ENCODE results near the gene ZNF536. TPM values are rescaled to one million over a fixed set of nuclear protein-coding genes. Genes with fewer than 3 reads are reported as not detected.
"Not testable (repeated sequence)": the region's sequence is repeated elsewhere in the genome, so short reads cannot be mapped to it uniquely, and the experiment has no call there.

The ZNF536 gene
- total RNA-seq, 2 experiments from 2014 or later: not detected

DNA sequence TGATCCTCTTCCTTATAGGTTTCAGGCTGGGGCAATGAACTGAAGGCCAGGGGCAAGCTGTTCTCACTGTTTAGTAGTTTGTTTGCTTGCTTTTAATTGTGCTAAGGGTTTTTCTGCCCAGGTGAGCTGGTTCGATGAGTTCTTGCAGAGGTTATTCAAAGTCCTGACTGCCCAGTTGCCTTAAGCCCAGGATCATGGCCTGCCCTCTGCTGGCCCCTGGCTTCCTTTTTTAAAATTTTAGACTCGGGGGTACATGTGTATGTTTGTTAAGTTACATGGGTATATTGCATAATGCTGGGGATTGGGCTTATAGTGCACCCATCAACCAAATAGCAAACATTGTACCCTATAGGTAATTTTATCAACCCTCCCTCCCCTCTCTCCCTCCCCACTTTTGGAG lies 65.7 kb downstream of the ZNF536 start:
- Mint-ChIP-seq H3K4me3 (no peak overlapping the region), H3K36me3 (no peaks in the 10 kb centered on the region), H3K9me3 (no peaks in the 10 kb centered on the region), H3K27ac (no peak overlapping the region), H3K27me3 (no peaks in the 10 kb centered on the region), H3K4me1 (no peaks in the 10 kb centered on the region)
- ATAC-seq (ENCODE audit: low read depth) (no peak), DNase-seq (no peak)
- POLR2A ChIA-PET: no interaction called here

DNA sequence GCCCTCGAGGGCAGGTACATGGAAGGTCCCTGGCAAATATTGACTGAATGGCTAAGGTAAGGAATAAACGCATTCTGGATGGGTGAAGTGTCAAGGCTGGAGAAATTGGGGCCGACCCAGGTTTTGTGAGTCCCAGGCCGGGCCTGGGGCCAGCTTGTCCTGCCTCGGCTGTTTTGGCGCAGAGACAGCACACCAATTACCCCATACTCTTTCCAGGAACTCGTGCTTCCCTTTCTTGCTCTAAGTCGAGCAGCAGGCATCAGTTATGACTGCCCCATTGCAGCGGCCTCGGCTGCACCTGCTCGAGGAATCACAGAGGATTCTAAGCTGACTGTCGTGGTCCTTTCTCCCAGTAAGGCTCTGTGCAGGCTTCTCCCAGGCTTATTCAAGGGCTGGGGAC lies 67.1 kb downstream of the ZNF536 start:
- H3K4me3 Mint-ChIP-seq: no peak overlapping the region
- DNase-seq: no peak
- no peak overlapping the region for H3K27ac Mint-ChIP-seq
- H3K4me1 Mint-ChIP-seq: no peaks in the 10 kb centered on the region
- POLR2A ChIA-PET: no interaction called here
- no peaks in the 10 kb centered on the region for H3K36me3 Mint-ChIP-seq
- H3K27me3 Mint-ChIP-seq: no peaks in the 10 kb centered on the region
- no peaks in the 10 kb centered on the region for H3K9me3 Mint-ChIP-seq
- ATAC-seq (ENCODE audit: low read depth): no peak

DNA sequence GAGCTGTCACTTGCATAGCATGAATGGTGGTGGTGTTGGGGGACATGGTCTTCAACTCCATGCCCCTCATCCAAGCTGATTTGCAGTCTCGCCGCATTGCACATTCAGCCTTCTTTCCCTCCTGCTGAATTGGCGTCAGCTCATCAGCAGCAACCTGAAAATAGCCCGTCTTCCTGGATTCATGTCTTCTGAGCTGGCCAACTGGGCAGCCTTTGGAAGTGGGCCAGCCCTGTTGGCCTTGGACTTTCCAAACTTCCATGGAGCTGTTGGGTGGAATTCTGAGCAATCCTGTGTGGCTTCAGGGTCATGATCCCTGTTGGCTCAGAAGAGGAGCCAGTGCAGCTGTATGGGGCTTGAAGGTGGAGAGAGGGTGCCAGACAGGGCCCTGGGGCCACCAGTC lies 68.8 kb downstream of the ZNF536 start:
- Mint-ChIP-seq H3K36me3 (no peaks in the 10 kb centered on the region), H3K4me3 (no peak overlapping the region), H3K27me3 (no peaks in the 10 kb centered on the region), H3K27ac (no peak overlapping the region), H3K4me1 (no peaks in the 10 kb centered on the region), H3K9me3 (no peaks in the 10 kb centered on the region)
- ATAC-seq (ENCODE audit: low read depth) (no peak), DNase-seq (no peak)
- POLR2A ChIA-PET: no interaction called here

DNA sequence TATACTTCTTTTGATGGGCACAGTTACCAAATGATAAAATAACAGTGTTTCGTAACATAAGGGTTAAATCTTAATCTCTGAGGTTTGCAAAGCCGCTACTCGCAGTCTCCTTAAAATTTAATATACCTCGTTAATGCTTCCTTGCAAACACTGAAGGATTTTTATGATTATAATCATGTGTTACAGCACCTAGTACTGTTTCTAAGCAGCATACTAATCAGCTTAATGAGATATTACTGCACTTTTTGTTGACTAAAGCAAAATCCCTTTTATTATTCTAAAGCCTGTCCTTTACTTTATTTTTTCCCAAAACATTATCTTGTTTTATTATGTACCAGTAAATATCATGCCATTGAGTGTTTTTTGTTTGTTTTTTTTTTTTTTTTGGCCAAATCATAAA lies 70.5 kb downstream of the ZNF536 start:
- peaks cover 3% of the 10 kb centered on the region for H3K27me3 Mint-ChIP-seq
- H3K4me1 Mint-ChIP-seq: no peaks in the 10 kb centered on the region
- POLR2A ChIA-PET: no interaction called here
- no peak overlapping the region for H3K27ac Mint-ChIP-seq
- H3K36me3 Mint-ChIP-seq: no peaks in the 10 kb centered on the region
- DNase-seq: no peak
- ATAC-seq (ENCODE audit: low read depth): no peak
- no peaks in the 10 kb centered on the region for H3K9me3 Mint-ChIP-seq
- no peak overlapping the region for H3K4me3 Mint-ChIP-seq

DNA sequence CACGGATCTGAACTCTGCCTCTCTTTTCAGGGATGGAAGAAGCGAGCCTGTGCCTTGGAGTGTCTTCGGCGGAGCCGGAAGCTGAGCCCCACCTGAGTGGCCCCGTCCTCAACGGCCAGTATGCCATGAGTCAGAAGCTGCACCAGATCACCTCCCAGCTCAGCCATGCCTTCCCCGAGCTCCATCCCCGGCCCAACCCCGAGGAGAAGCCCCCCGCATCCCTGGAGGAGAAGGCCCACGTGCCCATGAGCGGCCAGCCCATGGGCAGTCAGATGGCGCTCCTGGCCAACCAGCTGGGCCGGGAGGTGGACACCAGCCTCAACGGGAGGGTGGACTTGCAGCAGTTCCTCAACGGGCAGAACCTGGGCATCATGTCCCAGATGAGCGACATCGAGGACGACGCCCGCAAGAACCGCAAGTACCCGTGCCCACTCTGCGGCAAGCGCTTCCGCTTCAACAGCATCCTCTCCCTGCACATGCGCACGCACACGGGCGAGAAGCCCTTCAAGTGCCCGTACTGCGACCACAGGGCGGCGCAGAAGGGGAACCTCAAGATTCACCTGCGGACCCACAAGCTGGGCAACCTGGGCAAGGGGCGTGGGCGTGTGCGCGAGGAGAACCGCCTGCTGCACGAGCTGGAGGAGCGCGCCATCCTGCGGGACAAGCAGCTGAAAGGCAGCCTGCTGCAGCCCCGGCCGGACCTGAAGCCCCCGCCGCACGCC lies 71.5 kb downstream of the ZNF536 start:
- DNase-seq (no peak), ATAC-seq (ENCODE audit: low read depth) (no peak)
- peaks cover 6% of the 10 kb centered on the region for H3K27me3 Mint-ChIP-seq
- no peaks in the 10 kb centered on the region for H3K4me1 Mint-ChIP-seq
- no peaks in the 10 kb centered on the region for H3K36me3 Mint-ChIP-seq
- POLR2A ChIA-PET: no interaction called here
- no peak overlapping the region for H3K27ac Mint-ChIP-seq
- no peaks in the 10 kb centered on the region for H3K9me3 Mint-ChIP-seq
- H3K4me3 Mint-ChIP-seq: no peak overlapping the region

DNA sequence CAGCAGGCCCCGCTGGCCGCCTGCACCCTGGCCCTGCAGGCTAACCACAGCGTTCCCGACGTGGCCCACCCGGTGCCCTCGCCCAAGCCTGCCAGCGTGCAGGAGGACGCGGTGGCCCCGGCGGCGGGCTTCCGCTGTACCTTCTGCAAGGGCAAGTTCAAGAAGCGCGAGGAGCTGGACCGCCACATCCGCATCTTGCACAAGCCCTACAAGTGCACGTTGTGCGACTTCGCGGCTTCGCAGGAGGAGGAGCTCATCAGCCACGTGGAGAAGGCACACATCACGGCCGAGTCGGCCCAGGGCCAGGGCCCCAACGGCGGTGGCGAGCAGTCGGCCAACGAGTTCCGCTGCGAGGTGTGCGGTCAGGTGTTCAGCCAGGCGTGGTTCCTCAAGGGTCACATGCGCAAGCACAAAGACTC lies 72.1 kb downstream of the ZNF536 start:
- Mint-ChIP-seq H3K27ac (no peak overlapping the region), H3K4me3 (no peak overlapping the region), H3K36me3 (no peaks in the 10 kb centered on the region), H3K4me1 (no peaks in the 10 kb centered on the region), H3K27me3 (peaks cover 6% of the 10 kb centered on the region), H3K9me3 (no peaks in the 10 kb centered on the region)
- ATAC-seq (ENCODE audit: low read depth) (no peak), DNase-seq (no peak)
- POLR2A ChIA-PET: no interaction called here

DNA sequence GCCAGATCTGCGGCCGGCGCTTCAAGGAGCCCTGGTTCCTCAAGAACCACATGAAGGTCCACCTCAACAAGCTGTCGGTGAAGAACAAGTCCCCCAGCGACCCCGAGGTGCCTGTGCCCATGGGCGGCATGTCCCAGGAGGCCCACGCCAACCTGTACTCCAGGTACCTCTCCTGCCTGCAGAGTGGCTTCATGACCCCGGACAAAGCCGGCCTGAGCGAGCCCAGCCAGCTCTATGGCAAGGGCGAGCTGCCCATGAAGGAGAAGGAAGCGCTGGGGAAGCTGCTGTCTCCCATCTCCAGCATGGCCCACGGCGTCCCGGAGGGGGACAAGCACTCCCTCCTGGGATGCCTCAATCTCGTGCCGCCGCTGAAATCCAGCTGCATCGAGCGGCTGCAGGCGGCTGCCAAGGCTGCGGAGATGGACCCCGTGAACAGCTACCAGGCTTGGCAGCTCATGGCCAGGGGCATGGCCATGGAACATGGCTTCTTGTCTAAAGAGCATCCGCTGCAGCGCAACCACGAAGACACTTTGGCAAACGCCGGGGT lies 72.6 kb downstream of the ZNF536 start:
- H3K27me3 Mint-ChIP-seq: peaks cover 7% of the 10 kb centered on the region
- ATAC-seq (ENCODE audit: low read depth) (no peak), DNase-seq (no peak)
- H3K27ac Mint-ChIP-seq: no peak overlapping the region
- no peak overlapping the region for H3K4me3 Mint-ChIP-seq
- no peaks in the 10 kb centered on the region for H3K36me3 Mint-ChIP-seq
- POLR2A ChIA-PET: no interaction called here
- H3K9me3 Mint-ChIP-seq: no peaks in the 10 kb centered on the region
- no peaks in the 10 kb centered on the region for H3K4me1 Mint-ChIP-seq

DNA sequence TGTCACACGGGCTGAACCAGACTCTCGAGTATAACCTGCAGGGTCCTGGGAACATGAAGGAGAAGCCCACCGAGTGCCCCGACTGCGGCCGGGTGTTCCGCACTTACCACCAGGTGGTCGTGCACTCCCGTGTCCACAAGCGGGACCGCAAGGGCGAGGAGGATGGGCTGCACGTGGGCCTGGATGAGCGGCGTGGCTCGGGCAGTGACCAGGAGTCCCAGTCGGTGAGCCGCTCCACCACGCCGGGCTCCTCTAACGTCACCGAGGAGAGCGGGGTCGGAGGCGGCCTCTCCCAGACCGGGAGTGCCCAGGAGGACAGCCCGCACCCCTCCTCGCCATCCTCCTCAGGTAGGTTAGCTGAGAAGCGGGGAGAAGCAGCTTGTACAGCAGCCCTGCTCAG lies 73.2 kb downstream of the ZNF536 start:
- H3K27ac Mint-ChIP-seq: no peak overlapping the region
- H3K9me3 Mint-ChIP-seq: no peaks in the 10 kb centered on the region
- POLR2A ChIA-PET: no interaction called here
- H3K27me3 Mint-ChIP-seq: peaks cover 8% of the 10 kb centered on the region
- ATAC-seq (ENCODE audit: low read depth) (no peak), DNase-seq (no peak)
- no peaks in the 10 kb centered on the region for H3K4me1 Mint-ChIP-seq
- no peak overlapping the region for H3K4me3 Mint-ChIP-seq
- H3K36me3 Mint-ChIP-seq: no peaks in the 10 kb centered on the region

DNA sequence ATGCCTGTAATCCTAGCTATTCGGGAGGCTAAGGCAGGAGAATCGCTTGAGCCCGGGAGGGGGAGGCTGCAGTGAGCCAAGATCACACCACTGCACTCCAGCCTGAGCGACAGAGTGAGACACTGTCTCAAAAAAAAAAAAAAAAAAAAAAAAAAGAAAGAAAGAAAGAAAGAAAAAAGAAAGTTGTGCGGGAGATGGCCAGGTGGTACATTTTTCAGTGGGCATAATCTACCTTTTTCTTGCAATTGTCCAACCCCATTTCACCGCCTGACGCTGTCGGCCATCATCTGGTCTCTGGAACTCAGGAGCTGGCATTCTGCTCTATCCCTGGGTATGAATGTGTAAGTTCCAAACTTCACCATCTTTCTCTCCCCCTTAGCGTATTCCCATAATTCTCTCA lies 73.9 kb downstream of the ZNF536 start:
- ATAC-seq (ENCODE audit: low read depth); DNase-seq; H3K4me3 Mint-ChIP-seq; H3K27me3 Mint-ChIP-seq; H3K4me1 Mint-ChIP-seq; H3K9me3 Mint-ChIP-seq; POLR2A ChIA-PET; H3K27ac Mint-ChIP-seq; H3K36me3 Mint-ChIP-seq: not testable (repeated sequence)

DNA sequence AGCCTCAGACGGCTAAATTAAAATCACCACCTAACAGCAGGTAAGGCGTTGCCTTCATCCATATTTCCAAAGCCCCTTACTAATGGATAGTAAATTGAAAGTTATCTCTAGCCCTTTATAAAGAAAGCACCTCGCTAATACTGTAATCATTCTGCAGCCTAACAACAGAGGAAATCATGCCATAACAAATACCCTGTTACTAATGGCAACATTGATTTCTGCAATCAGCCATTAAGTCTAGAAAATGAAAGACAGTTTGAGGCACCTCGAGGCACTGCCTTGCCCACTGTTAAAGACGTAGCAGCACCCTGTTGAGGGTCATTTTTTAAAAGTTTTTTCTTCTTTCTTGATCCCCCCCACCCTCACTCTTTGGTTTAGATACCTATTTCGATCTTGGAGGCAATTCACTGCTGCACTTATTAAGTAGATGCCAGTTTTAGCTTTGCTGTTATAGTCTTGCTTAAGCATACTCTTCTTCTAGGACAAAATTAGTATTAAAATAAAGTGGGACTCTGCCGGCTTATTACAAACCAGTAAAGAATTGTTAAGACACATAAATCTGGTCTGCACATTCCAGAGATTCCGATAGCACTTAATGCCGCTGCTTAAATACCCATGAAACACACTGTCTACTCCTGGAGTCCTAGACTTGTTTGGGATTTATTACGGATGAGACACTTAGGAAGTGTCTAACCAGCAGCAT lies 74.8 kb downstream of the ZNF536 start:
- no peaks in the 10 kb centered on the region for H3K36me3 Mint-ChIP-seq
- H3K4me1 Mint-ChIP-seq: no peaks in the 10 kb centered on the region
- POLR2A ChIA-PET: interaction anchor here (0.5 kb wide), 1 partner anchor 19 kb away, joined by 3 read pairs; no protein-coding TSS in a partner anchor
- no peak for DNase-seq
- no peak overlapping the region for H3K4me3 Mint-ChIP-seq
- H3K9me3 Mint-ChIP-seq: no peaks in the 10 kb centered on the region
- no peak for ATAC-seq (ENCODE audit: low read depth)
- H3K27ac Mint-ChIP-seq: no peak overlapping the region
- H3K27me3 Mint-ChIP-seq: peaks cover 8% of the 10 kb centered on the region

DNA sequence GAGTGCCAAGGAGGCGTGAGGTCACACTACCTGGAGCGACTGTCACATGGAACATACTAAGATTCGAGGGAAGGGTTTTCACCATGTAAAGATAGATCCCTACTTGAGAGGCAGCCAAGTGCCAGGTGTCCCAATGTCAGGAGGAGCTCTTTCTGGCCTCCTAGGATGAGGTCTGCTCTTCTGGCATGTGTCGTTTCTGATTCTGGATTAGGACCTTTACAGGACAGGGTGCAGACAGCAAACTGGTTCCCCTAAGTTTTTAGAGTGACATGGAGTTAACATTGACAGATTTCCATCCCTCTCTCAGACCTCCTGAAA lies 75.3 kb downstream of the ZNF536 start:
- Mint-ChIP-seq H3K36me3 (no peaks in the 10 kb centered on the region), H3K27ac (no peak overlapping the region), H3K27me3 (peaks cover 8% of the 10 kb centered on the region), H3K4me1 (no peaks in the 10 kb centered on the region), H3K9me3 (no peaks in the 10 kb centered on the region), H3K4me3 (no peak overlapping the region)
- no peak for DNase-seq
- ATAC-seq (ENCODE audit: low read depth): no peak
- POLR2A ChIA-PET: no interaction called here

DNA sequence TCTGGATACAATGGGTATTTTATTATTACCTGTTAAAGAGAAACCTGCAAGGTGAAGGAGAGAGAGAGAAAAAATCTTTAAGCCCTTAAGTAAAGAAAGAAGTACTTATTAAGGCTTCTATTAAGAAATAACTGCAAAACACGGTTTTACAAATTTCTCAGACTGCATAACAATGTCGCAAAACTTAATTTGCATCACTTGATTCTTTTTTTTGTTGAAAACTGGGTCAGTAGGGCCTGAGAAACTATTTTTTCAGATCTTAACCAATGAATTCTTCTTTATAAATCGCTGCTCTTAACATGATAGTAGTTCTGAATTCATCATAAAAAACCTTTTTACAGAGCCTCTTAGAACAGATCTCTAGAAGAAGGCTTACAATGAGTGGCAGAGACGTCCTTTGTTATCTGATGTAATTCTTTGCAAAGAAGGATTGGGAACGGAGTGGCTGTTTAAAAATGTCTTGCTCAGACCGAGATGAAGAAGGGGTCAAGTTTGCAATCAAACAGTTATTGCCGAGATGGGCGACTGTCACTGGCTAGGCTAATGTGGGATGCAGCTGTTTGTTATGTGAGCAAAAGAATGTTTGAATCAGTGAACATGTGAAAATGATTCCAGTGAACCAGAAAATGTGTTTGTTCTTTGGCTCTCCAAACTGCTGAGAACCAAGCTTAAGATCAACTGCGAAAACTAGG lies 76.3 kb downstream of the ZNF536 start:
- POLR2A ChIA-PET: no interaction called here
- H3K36me3 Mint-ChIP-seq: no peaks in the 10 kb centered on the region
- no peaks in the 10 kb centered on the region for H3K4me1 Mint-ChIP-seq
- H3K4me3 Mint-ChIP-seq: no peak overlapping the region
- ATAC-seq (ENCODE audit: low read depth): no peak
- no peak overlapping the region for H3K27ac Mint-ChIP-seq
- H3K9me3 Mint-ChIP-seq: no peaks in the 10 kb centered on the region
- peaks cover 8% of the 10 kb centered on the region for H3K27me3 Mint-ChIP-seq
- no peak for DNase-seq

DNA sequence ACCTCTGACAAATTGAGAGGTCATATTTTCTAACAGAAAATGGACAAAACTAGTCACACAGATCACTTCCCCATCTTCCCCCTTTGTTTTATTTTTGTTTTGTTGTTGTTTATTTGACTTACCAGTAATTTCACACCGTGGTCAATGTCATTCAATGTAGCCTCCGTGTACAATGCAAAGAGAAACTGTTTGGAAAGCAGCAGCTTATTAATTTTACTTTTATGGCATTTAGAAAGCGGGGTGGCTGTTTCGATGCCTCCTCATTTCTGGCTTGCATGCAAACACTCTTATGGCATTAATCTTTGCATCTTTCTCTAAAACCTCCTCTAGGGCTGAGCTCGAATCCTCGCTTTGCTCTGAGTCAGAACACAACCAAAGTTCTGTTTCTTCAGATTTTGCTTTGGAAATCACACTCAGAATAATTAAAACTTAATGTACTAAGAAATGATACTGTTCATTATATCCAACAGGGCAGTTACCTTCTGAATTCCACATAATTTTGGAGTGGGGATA lies 77.0 kb downstream of the ZNF536 start:
- H3K27me3 Mint-ChIP-seq: peaks cover 8% of the 10 kb centered on the region
- no peaks in the 10 kb centered on the region for H3K36me3 Mint-ChIP-seq
- DNase-seq: no peak
- no peak overlapping the region for H3K4me3 Mint-ChIP-seq
- no peaks in the 10 kb centered on the region for H3K9me3 Mint-ChIP-seq
- no peak overlapping the region for H3K27ac Mint-ChIP-seq
- POLR2A ChIA-PET: no interaction called here
- H3K4me1 Mint-ChIP-seq: no peaks in the 10 kb centered on the region
- no peak for ATAC-seq (ENCODE audit: low read depth)

DNA sequence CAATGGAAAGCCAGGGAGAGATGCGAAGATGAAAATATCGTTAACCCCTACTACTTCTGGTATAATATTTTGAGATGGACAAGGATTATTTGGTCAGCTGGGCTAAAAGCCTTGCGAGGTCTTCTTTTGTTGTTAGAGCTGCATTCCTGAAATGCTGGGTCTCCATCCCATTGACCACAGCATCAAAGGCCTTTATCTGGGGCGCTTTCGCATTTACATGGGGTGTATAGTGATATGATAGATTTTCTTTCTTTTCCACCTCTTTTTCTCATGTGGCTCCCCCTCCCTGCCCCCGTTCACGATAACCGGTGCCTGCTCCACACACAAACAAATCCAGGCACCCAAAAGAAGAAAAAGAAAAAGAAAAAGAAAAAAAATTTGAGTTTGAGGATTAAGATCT lies 77.5 kb downstream of the ZNF536 start:
- H3K4me1 Mint-ChIP-seq: no peaks in the 10 kb centered on the region
- POLR2A ChIA-PET: no interaction called here
- H3K27ac Mint-ChIP-seq: no peak overlapping the region
- no peak for ATAC-seq (ENCODE audit: low read depth)
- no peaks in the 10 kb centered on the region for H3K36me3 Mint-ChIP-seq
- no peak for DNase-seq
- H3K4me3 Mint-ChIP-seq: no peak overlapping the region
- H3K27me3 Mint-ChIP-seq: peaks cover 8% of the 10 kb centered on the region
- no peaks in the 10 kb centered on the region for H3K9me3 Mint-ChIP-seq

All from activated naive CD8-positive, alpha-beta T cell treated with anti-CD3 and anti-CD28 coated beads, Interleukin-2, amount 10 ng/mL, durations not matched to agents 7 days and 5 days (primary cell).